Activated CD8-positive, alpha-beta memory T cell treated with anti-CD3 and anti-CD28 coated beads, Interleukin-2, amount 50 U/mL, for 4 hours (primary cell): ENCODE measurements around the gene ACY1.

ENCODE experiments used
- DNase-seq: peaks from one replicate; pipeline ENCODE4 v3.0.0-alpha.2; 2020

The ACY1 gene

GRCh38 chr3:51946796-51947195 lies 36.5 kb upstream of the ACY1 start:
- no peak for DNase-seq

GRCh38 chr3:51947215-51947900 lies 36.0 kb upstream of the ACY1 start:
- peak; percentile 7 for DNase-seq

DNA sequence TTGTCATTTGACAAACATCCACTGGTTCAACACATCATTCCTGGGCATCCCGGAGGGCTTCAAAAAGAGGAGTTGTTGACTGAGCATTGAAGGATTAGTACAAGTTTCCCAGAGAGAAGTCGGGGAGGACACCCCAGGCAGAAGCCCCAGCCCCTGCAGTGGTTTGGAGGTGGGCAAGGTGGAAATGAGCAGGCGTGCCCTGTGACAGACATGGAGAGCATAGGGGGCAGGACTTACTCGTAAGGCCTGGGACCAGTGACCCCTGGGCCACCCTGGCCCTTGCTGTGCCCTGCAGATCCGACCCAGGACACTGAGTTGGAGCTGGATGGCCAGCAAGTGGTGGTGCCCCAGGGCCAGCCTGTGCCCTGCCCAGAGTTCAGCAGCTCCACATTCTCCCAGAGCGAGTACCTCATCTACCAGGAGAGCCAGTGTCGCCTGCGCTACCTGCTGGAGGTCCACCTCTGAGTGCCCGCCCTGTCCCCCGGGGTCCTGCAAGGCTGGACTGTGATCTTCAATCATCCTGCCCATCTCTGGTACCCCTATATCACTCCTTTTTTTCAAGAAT lies 35.2 kb upstream of the ACY1 start:
- DNase-seq: peak; percentile 7

- peak; percentile 9 for DNase-seq
These were observed 34.2 kb upstream of the ACY1 start for GRCh38 chr3:51949121-51949520.

DNA sequence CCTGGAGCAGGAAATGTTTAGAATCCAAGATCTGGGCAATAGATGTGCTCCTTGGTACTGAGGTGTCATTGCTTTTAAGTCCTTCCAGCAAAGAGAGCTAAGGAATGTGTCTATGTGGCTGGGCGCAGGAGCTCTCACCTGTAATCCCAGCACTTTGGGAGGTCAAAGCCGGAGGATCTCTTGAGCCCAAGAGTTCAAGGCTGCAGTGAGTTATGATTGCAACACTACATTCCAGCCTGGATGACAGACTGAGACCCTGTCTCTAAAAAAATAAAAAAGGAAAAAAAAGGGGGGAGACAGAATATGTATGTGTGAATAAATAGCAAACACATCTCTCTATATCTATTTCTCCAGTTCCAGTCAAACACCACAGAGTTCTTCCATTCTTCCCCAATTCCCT lies 32.4 kb upstream of the ACY1 start:
- DNase-seq: no peak

DNA sequence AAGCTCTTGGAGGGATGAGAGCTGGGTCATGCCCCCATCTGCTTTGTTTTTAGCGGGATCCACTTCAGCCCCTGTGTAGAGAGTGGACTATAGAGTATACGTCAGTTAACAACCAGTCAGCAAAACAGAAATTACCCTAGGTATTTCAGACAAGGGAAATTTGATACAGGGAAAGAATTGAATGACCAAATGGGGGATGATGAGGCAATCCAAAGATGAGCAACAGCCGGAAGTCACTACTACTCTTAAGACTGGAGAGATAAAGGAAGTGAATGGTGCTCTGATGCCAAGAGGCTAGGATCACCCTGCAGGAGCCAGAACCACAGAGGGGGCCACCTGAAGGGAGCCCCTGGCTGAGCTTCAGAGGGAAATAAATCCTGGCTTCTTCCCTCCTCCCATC lies 29.9 kb upstream of the ACY1 start:
- DNase-seq: no peak

- no peak for DNase-seq
These were observed 29.2 kb upstream of the ACY1 start for GRCh38 chr3:51954105-51954504.

- DNase-seq: no peak
These were observed 28.6 kb upstream of the ACY1 start for GRCh38 chr3:51954713-51955112.

GRCh38 chr3:51955175-51955892 lies 28.0 kb upstream of the ACY1 start, which contains the start of gene GPR62:
TSS of gene GPR62 (plus strand) at chr3:51955381. CDS start at chr3:51955653, 272 bp downstream.
- DNase-seq: no peak

DNA sequence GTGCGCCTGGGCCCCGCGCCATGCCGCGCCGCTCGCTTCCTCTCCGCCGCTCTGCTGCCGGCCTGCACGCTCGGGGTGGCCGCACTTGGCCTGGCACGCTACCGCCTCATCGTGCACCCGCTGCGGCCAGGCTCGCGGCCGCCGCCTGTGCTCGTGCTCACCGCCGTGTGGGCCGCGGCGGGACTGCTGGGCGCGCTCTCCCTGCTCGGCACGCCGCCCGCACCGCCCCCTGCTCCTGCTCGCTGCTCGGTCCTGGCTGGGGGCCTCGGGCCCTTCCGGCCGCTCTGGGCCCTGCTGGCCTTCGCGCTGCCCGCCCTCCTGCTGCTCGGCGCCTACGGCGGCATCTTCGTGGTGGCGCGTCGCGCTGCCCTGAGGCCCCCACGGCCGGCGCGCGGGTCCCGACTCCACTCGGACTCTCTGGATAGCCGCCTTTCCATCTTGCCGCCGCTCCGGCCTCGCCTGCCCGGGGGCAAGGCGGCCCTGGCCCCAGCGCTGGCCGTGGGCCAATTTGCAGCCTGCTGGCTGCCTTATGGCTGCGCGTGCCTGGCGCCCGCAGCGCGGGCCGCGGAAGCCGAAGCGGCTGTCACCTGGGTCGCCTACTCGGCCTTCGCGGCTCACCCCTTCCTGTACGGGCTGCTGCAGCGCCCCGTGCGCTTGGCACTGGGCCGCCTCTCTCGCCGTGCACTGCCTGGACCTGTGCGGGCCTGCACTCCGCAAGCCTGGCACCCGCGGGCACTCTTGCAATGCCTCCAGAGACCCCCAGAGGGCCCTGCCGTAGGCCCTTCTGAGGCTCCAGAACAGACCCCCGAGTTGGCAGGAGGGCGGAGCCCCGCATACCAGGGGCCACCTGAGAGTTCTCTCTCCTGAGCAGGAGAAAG lies 27.2 kb upstream of the ACY1 start:
- peak; percentile 47 for DNase-seq

DNA sequence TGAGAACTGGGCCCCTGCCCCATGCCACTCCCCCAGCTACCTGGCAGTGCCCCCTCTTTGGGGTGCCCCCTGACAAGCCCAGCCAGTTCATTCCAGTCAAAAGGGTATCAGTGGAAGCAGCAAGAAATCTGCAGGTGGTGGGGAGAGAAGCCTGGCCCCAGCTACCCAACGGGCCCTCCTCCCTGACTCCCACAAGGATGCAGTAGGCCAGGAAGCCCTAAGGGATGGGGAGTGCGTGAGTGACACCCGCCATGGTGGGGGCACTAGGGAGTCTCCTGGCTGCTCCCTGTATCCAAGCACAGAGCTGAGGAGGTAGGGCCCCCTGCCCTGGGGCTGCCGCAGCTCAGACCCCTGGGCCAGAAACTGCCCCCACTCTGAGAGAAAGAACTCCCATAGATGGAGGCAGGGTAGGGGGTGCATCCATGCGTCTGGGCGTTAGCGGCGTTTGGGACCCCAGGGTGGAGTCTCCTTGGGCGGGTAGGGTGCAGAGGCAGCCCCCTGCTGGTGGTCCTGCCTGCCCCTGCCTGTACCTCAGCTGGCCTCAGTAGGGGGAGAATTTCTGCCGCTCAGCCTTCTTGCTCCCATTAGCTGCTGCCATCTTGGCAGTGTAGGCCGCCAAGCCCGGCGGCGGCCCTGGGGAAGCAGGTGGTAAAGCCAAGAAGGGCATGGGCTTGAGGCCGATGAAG lies 25.7 kb upstream of the ACY1 start:
- DNase-seq: no peak

DNA sequence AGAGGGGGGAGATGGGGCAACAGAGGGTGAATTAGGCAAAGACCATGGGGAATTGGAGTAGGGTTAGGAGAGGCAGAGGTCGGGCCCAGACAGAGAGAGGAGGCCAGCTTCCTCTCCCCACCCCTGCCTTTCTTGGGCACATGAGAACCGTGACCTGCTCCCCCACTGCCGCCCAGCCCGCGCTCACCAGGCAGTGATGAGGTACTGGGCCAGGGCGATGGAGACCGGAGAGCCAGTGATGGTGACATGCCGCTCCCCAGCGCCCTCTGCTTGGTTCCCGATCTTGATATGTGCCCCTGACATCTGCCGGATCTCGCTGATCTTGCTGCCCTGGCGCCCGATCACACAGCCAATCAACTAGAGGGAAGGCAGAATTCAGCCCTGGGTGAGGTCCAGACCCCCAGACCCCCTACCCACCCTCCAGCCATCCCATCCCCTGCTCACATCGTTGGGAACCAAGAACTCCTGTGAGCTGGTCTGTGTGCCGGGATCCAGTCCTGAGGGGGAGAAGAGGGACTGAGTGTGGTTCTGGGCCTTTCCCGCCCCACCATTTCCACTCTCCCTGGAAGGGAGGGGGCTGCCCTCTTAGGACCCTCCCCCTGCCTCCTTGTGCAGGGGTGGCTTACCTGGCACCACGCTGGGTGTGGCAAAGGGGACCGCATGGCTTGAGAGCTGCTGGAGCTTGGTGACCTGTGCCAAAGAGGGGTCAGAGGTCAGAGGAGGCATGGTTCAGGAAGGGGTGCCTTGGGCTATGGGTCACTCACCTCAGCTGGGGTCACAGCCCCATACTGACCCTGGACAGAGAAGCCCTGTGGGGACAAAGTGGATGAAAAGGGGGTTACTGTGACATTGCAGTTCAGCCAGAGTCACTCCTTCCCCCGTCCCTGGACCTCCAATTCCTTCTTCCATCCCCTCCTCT lies 24.5 kb upstream of the ACY1 start:
- DNase-seq: no peak

DNA sequence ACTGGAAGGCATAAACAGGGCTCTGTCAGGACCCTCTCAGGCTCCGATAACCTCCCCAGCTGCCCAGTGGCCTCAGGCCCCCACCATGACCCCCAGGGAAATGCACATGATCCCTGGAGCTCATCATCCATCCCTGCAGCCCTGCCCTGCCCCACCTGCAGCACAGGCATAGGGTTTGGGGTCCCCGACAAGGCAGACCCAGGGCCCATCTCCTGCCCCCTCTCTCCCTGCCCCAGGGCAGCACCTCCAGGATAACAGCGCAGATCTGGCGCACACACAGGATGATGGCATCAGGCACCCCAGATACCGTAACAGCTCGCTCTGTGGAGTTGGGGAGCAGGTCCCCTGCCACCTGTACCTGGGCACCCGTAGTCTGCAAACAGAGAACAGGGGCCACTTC lies 23.7 kb upstream of the ACY1 start:
- no peak for DNase-seq

- DNase-seq: no peak
These were observed 22.9 kb upstream of the ACY1 start for GRCh38 chr3:51960386-51960785.

GRCh38 chr3:51961011-51961410 lies 22.3 kb upstream of the ACY1 start:
- DNase-seq: no peak

GRCh38 chr3:51961602-51962569 lies 21.4 kb upstream of the ACY1 start:
- no peak for DNase-seq

DNA sequence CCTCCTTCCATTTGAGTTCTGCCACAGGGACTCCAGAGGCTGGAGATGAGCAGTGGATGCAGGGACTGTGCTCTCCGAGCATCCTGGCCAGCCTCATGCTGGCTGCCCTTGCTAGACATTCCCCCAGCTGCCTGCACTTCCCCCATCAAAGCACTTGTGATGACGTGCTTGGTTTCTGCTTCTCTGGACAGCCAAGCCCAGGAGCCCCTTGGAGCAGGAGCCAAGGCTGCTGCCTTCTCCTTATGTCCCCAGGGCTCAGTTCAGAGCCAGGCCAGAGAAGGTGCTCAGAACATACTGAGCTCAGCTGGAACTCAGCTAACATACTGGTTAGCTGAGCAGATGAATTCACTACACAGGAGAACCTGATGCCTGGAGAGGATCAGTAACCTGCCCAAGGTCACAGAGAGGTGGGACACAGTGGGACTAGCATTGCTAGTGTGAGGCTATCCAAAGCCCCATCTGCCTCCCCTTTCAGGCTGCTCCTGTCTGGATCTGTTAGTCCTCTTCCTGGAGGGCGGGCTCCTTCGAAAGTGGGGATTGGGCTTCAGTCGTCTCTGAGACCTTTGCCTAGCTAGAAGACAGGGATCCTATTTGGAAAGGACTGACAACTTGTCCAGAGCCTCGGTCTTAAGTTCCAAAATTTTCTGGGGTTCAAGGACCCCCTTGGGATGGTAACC lies 20.3 kb upstream of the ACY1 start:
- no peak for DNase-seq

GRCh38 chr3:51963951-51964451 lies 19.3 kb upstream of the ACY1 start:
- no peak for DNase-seq

DNA sequence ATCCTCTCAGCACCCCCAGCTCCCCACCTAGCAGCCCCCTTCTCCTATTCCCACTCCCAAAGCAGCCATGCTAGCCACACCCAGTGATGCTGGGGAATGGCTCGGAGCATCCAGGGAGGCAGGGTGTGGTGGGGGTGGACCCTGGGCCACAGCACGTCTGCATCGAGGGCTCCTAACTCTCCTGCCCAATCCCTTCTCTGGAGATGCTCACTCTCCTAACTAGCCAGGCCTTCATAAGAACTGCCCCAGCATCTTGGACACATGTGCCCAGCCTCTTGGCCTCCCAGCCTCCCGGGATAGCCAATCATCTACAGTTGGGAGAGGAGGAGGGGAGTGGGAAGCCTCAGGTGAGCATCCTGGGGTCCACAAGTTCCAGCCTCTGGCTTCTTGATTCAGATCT lies 18.8 kb upstream of the ACY1 start:
- no peak for DNase-seq
